Adrenal gland (tissue), 5 donors: ENCODE results near the gene PMEPA1.

Experiments
- CTCF ChIP-seq, 6 experiments: fragments of 450-650 bp in 4 of 6; fragments of 200-600 bp in 2 of 6; sonication (generic) in 1 of 6; IDR thresholded peaks; 1 replicate in 5 of 6; 2 replicates in 1 of 6; pipeline versions ENCODE4 v1.5.1 to v1.8.0; 2016 to 2021; ENCODE audit warnings: antibody characterized with exemption in 6 of 6, mild to moderate bottlenecking in 2 of 6, moderate library complexity in 1 of 6
- POLR2A ChIP-seq, 2 donors: fragments of 450-650 bp; IDR thresholded peaks; one replicate each; pipeline ENCODE4 v1.6.1; 2017; ENCODE audit warnings: antibody characterized with exemption in 2 of 2, mild to moderate bottlenecking in 2 of 2, moderate library complexity in 1 of 2
- donor health status: DM: no; HTN: no; CAD: no.

- TF ChIP-seq CTCF (IDR thresholded peaks at IDR 0.05) = no peak
- TF ChIP-seq POLR2A (IDR thresholded peaks at IDR 0.05) = no peak
Measured at GRCh38 chr20:57680131-57680716, 29.6 kb downstream of the PMEPA1 start.
